GM12878 (cell line): ENCODE measurements around the gene TEX12. TPM values are rescaled to one million over a fixed set of nuclear protein-coding genes. Genes with fewer than 3 reads are reported as not detected.

Experiments
- ATAC-seq: fragments of 200-7000 bp; cut with Tn5 transposase; 3 replicates; pipeline ENCODE4 v1.9.1; 2020; ENCODE audit warnings: mild to moderate bottlenecking, moderate library complexity
- BruUV-seq: library from RNA; stranded (reverse); fragments of 400-500 nt; replicated peaks from 2 replicates; lab custom pipeline; 2021; lab: Mats Ljungman, UMichigan
- CTCF ChIA-PET: fragments of 300-600 bp; sonication (Branson Sonifier 250); formaldehyde crosslinking; extraction: SDS; loops from one replicate; lab custom pipeline; 2021; ENCODE audit warnings: inconsistent platforms; lab: Yijun Ruan, JAX
- POLR2A ChIA-PET: fragments of 350-600 bp; formaldehyde crosslinking; extraction: SDS; loops from one replicate; lab custom pipeline; 2021; ENCODE audit warnings: inconsistent platforms; lab: Charles Lee
- RAD21 ChIA-PET: fragments of 300-600 bp; sonication (Branson Sonifier 250); formaldehyde crosslinking; loops from one replicate; lab custom pipeline; 2023; ENCODE audit warnings: antibody characterized with exemption; ENCODE audit not compliant: unreplicated experiment; lab: Charles Lee
- SMC1A ChIA-PET: fragments of 300-600 bp; sonication (Branson Sonifier 250); formaldehyde crosslinking; loops from one replicate; lab custom pipeline; 2023; ENCODE audit not compliant: unreplicated experiment, uncharacterized antibody; lab: Charles Lee
- DNase-seq: peaks from one replicate; pipeline ENCODE4 v3.0.0-alpha.2; 2011; ENCODE audit warnings: low read depth, low spot score
- FAIRE-seq: peaks from 3 replicates; lab custom pipeline; 2011; peaks lifted over from hg19 to GRCh38; lab: Jason Lieb, UNC
- H2AFZ ChIP-seq: 2 replicates; pipeline ENCODE4 v1.6.0; 2011; ENCODE audit warnings: low read depth, low read length, control low read depth; ENCODE audit not compliant: control insufficient read depth
- H3K27ac ChIP-seq: 2 replicates; pipeline ENCODE4 v1.5.1; 2011; ENCODE audit warnings: control low read depth; ENCODE audit not compliant: control insufficient read depth, insufficient read depth
- H3K27me3 ChIP-seq, 2 experiments: replicated peaks in 1 of 2; 2 replicates each; pipeline versions ENCODE4 v1.6.0 to v1.6.1; 2011; ENCODE audit warnings: low read length in 1 of 2; ENCODE audit not compliant: control insufficient read depth in 2 of 2, insufficient read depth in 2 of 2
- H3K36me3 ChIP-seq, 2 experiments: 2 replicates each; pipeline ENCODE4 v1.5.1; 2011; ENCODE audit warnings: low read length in 1 of 2; ENCODE audit not compliant: control insufficient read depth in 2 of 2, insufficient read depth in 2 of 2
- H3K4me1 ChIP-seq: 2 replicates; pipeline ENCODE4 v1.6.1; 2011; ENCODE audit warnings: mild to moderate bottlenecking, low read length, moderate library complexity, mixed read lengths; ENCODE audit not compliant: control insufficient read depth, insufficient read depth
- H3K4me2 ChIP-seq: 2 replicates; pipeline ENCODE4 v1.6.0; 2011; ENCODE audit warnings: control low read depth; ENCODE audit not compliant: control insufficient read depth, insufficient read depth
- H3K4me3 ChIP-seq: fragments of 200-600 bp; sonication (generic); 2 replicates; pipeline ENCODE4 v1.5.1; 2016
- H3K79me2 ChIP-seq: 2 replicates; pipeline ENCODE4 v1.6.0; 2011; ENCODE audit warnings: low read length; ENCODE audit not compliant: control insufficient read depth, insufficient read depth
- H3K9ac ChIP-seq: 2 replicates; pipeline ENCODE4 v1.8.0; 2011; ENCODE audit warnings: low read length, control low read depth, mixed read lengths; ENCODE audit not compliant: control insufficient read depth, insufficient read depth
- H3K9me3 ChIP-seq: replicated peaks from 3 replicates; pipeline ENCODE4 v1.5.1; 2011; ENCODE audit warnings: mild to moderate bottlenecking, low read length; ENCODE audit not compliant: control insufficient read depth, insufficient read depth
- H4K20me1 ChIP-seq: 2 replicates; pipeline ENCODE4 v1.6.0; 2011; ENCODE audit not compliant: control insufficient read depth, insufficient read depth
- BACH1 ChIP-seq: fragments of 450-650 bp; IDR thresholded peaks from 2 replicates; pipeline ENCODE4 v1.6.1; 2017; ENCODE audit warnings: mild to moderate bottlenecking, borderline replicate concordance
- BCL11A ChIP-seq: IDR thresholded peaks from 2 replicates; pipeline ENCODE4 v1.6.1; 2011; ENCODE audit warnings: low read depth, low read length
- CREB1 ChIP-seq: IDR thresholded peaks from 2 replicates; pipeline ENCODE4 v1.6.1; 2012; ENCODE audit warnings: low read depth, mild to moderate bottlenecking, inconsistent platforms
- HDGF ChIP-seq: fragments of 450-650 bp; IDR thresholded peaks from 2 replicates; pipeline ENCODE4 v1.6.1; 2016; ENCODE audit warnings: antibody characterized with exemption
- NRF1 ChIP-seq: conservative IDR thresholded peaks from 2 replicates; pipeline ENCODE4 v1.6.1; 2011; ENCODE audit warnings: mild to moderate bottlenecking, low read depth, low read length, improper control_type of control experiment
- POLR2A ChIP-seq: IDR thresholded peaks from 2 replicates; pipeline ENCODE4 v1.6.1; 2011; ENCODE audit warnings: low read depth, mild to moderate bottlenecking, low read length
- REST ChIP-seq: IDR thresholded peaks from 2 replicates; pipeline ENCODE4 v1.6.1; 2012; ENCODE audit warnings: mild to moderate bottlenecking, low read depth, low read length
- SMARCA5 ChIP-seq: fragments of 450-650 bp; IDR thresholded peaks from 2 replicates; pipeline ENCODE4 v1.6.1; 2017; ENCODE audit warnings: mild to moderate bottlenecking
- SREBF1 ChIP-seq: IDR thresholded peaks from 2 replicates; pipeline ENCODE4 v1.6.1; 2012; ENCODE audit warnings: mild to moderate bottlenecking, low read length
- SRF ChIP-seq, 2 experiments: IDR thresholded peaks; 2 replicates each; pipeline ENCODE4 v1.6.1; 2011; ENCODE audit warnings: low read depth in 2 of 2, low read length in 2 of 2, mild to moderate bottlenecking in 1 of 2, moderate library complexity in 1 of 2
- STAT3 ChIP-seq: IDR thresholded peaks from 2 replicates; pipeline ENCODE4 v1.6.1; 2011; ENCODE audit warnings: low read depth, low read length, improper control_type of control experiment
- TCF12 ChIP-seq: IDR thresholded peaks from 2 replicates; pipeline ENCODE4 v1.6.1; 2011; ENCODE audit warnings: low read depth, mild to moderate bottlenecking, low read length
- ZNF24 ChIP-seq: fragments of 450-650 bp; IDR thresholded peaks from 2 replicates; pipeline ENCODE4 v1.6.1; 2017; ENCODE audit warnings: antibody characterized with exemption, mild to moderate bottlenecking
- ZNF687 ChIP-seq: fragments of 450-650 bp; IDR thresholded peaks from 2 replicates; pipeline ENCODE4 v1.6.1; 2017; ENCODE audit warnings: mild to moderate bottlenecking, moderate library complexity
- ZSCAN29 ChIP-seq: fragments of 450-650 bp; IDR thresholded peaks from 2 replicates; pipeline ENCODE4 v1.6.1; 2017; ENCODE audit warnings: mild to moderate bottlenecking, moderate library complexity
- in situ Hi-C: fragments of 300-500 bp; cut with MboI; formaldehyde crosslinking; loops from 9 replicates; pipeline ENCODE4 v1.14.3; 2018; ENCODE audit warnings: mixed read lengths
- intact Hi-C: fragments of 100-400 bp; cut with micrococcal nuclease; formaldehyde crosslinking; loops from one replicate; pipeline ENCODE4 v1.14.2; 2022; ENCODE audit not compliant: unreplicated experiment
- polyA plus RNA-seq, 11 experiments: library from polyadenylated mRNA; depleted of rRNA in 4 of 11; unstranded in 6 of 11; stranded (reverse) in 5 of 11; fragments of >200 nt; fragmentation: Nextera tagmentation in 4 of 11; fragmentation: Illumina TruSeq in 1 of 11; extraction: Ambion mirVana in 4 of 11; extraction: Trizol in 1 of 11; gene quantifications; 1 replicate in 1 of 11; 2 replicates in 10 of 11; pipeline versions ENCODE4 v1.2.1 to v1.2.3, GENCODE V29; 2011 to 2016; ENCODE audit warnings: inconsistent platforms in 2 of 11, missing spikeins in 2 of 11, low read depth in 1 of 11
- total RNA-seq, 4 experiments: library from RNA; depleted of rRNA in 3 of 4; stranded (reverse); fragments of >200 nt in 3 of 4; fragmentation: Illumina TruSeq in 1 of 4; extraction: Trizol in 1 of 4; gene quantifications; 2 replicates each; pipeline versions ENCODE4 v1.2.1 to v1.2.3, GENCODE V29; 2013 to 2021
- TF ChIP-seq, protein P1 (sequence below): fragments of 450-650 bp; IDR thresholded peaks from 2 replicates; pipeline ENCODE4 v1.6.1; 2018; ENCODE audit warnings: mild to moderate bottlenecking, low read depth, moderate library complexity; ENCODE audit not compliant: partially characterized antibody

TEX12 gene
- total and polyA plus RNA-seq, 10 of the 15 experiments (the other 5 are each of a cell fraction or from before 2014, with no cell fraction given), result 0.11 to 1.3 (median 0.40) TPM; not detected in 2

DNA sequence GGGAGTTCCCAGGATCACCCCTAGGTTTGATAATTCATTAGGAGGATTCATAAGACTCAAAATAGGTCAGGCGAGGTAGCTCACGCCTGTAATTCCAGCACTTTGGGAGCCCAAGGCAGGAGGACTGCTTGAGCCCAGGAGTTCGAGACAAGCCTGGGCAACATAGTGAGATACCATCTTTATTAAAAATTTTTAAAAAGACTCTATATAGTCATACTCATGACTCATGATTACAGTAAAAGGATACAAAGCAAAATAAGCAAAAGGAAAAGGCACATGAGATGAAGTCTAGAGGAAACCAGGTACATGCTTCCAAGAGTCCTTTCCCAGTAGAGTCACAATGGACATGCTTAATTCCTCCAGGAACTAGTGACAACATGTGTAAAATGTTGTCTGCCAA is 45.1 kb downstream of the TEX12 start (continued):
- TF ChIP-seq ZSCAN29 (no peak), SREBF1 (no peak), TCF12 (no peak), NRF1 (no peak), SRF (IDR thresholded peaks at IDR 0.05; ENCODE audit: low read depth in 2 of 2, low read length in 2 of 2) (no peak), BACH1 (no peak), POLR2A (no peak), SMARCA5 (no peak), BCL11A (no peak), CREB1 (no peak)
- TF ChIP-seq, protein P1, sequence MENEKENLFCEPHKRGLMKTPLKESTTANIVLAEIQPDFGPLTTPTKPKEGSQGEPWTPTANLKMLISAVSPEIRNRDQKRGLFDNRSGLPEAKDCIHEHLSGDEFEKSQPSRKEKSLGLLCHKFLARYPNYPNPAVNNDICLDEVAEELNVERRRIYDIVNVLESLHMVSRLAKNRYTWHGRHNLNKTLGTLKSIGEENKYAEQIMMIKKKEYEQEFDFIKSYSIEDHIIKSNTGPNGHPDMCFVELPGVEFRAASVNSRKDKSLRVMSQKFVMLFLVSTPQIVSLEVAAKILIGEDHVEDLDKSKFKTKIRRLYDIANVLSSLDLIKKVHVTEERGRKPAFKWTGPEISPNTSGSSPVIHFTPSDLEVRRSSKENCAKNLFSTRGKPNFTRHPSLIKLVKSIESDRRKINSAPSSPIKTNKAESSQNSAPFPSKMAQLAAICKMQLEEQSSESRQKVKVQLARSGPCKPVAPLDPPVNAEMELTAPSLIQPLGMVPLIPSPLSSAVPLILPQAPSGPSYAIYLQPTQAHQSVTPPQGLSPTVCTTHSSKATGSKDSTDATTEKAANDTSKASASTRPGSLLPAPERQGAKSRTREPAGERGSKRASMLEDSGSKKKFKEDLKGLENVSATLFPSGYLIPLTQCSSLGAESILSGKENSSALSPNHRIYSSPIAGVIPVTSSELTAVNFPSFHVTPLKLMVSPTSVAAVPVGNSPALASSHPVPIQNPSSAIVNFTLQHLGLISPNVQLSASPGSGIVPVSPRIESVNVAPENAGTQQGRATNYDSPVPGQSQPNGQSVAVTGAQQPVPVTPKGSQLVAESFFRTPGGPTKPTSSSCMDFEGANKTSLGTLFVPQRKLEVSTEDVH, result no peak

- ChIA-PET CTCF (interaction anchor here (1.3 to 1.6 kb wide), 2 partner anchors 67 to 1077 kb away, joined by 3 to 12 read pairs; no protein-coding TSS in a partner anchor), SMC1A (no interaction called here), POLR2A (no interaction called here), RAD21 (no interaction called here)
- BruUV-seq, result no TSS peak
- H4K20me1 ChIP-seq, result no peaks in the 10 kb centered on the region
- DNase-seq (no peak), FAIRE-seq (no peak), ATAC-seq (no peak)
- H3K4me2 ChIP-seq, result no peak overlapping the region
- H3K9ac ChIP-seq, result no peak overlapping the region
- in situ Hi-C loops, result no loop called here
- intact Hi-C loops, result loop anchor here (10.0 kb wide), 1 partner anchor 1322 kb away; no protein-coding TSS in a partner anchor
- no peaks in the 10 kb centered on the region for H3K27me3 ChIP-seq
- no peak overlapping the region for H3K4me3 ChIP-seq
- no peaks in the 10 kb centered on the region for H3K4me1 ChIP-seq
- H3K27ac ChIP-seq, result no peak overlapping the region
- H3K36me3 ChIP-seq, result no peaks in the 10 kb centered on the region
- H3K79me2 ChIP-seq, result no peaks in the 10 kb centered on the region
- no peak overlapping the region for H2AFZ ChIP-seq
- H3K9me3 ChIP-seq, result no peaks in the 10 kb centered on the region
- no peak for TF ChIP-seq ZNF687
- TF ChIP-seq STAT3, result no peak
- no peak for TF ChIP-seq ZNF24
- no peak for TF ChIP-seq REST
- TF ChIP-seq HDGF, result no peak
Observed at GRCh38 chr11:112212710-112213109, 45.5 kb downstream of the TEX12 start.
